ENCODE data around the gene PDE11A.
A peak's percentile ranks its signal among the peaks of the same experiment; 100 is the strongest.
"Not testable (repeated sequence)": the region's sequence is repeated elsewhere in the genome, so short reads cannot be mapped to it uniquely, and the experiment has no call there.

The PDE11A gene

GRCh38 chr2:178008636-178009289 is 63.8 kb downstream of the PDE11A start:
- no peak for DNase-seq

- DNase-seq = no peak
Observed at GRCh38 chr2:178006710-178007109, 65.9 kb downstream of the PDE11A start.

- DNase-seq = no peak
Observed at GRCh38 chr2:178005756-178006155, 66.8 kb downstream of the PDE11A start.

GRCh38 chr2:178002038-178002437 is 70.5 kb downstream of the PDE11A start:
- DNase-seq = no peak

GRCh38 chr2:177998996-177999395 is 73.6 kb downstream of the PDE11A start:
- DNase-seq = no peak

GRCh38 chr2:177998006-177998405 is 74.6 kb downstream of the PDE11A start:
- no peak for DNase-seq

- no peak for DNase-seq
Observed at GRCh38 chr2:177992992-177993391, 79.6 kb downstream of the PDE11A start.

GRCh38 chr2:177989029-177989885 is 83.3 kb downstream of the PDE11A start:
- no peak for DNase-seq

- no peak for DNase-seq
Observed at GRCh38 chr2:177984749-177985148, 87.8 kb downstream of the PDE11A start.

- peak; percentile 38 for DNase-seq
Observed at GRCh38 chr2:177983183-177983788, 89.3 kb downstream of the PDE11A start.

GRCh38 chr2:177972782-177973181 is 99.8 kb downstream of the PDE11A start:
- no peak for DNase-seq

- DNase-seq = no peak
Observed at GRCh38 chr2:177972123-177972522, 100.5 kb downstream of the PDE11A start.

GRCh38 chr2:177970670-177971454 is 101.7 kb downstream of the PDE11A start:
- no peak for DNase-seq

- no peak for DNase-seq
Observed at GRCh38 chr2:177964892-177965291, 107.7 kb downstream of the PDE11A start.

- DNase-seq = no peak
Observed at GRCh38 chr2:177952151-177952550, 120.4 kb downstream of the PDE11A start.

- not testable (repeated sequence) for DNase-seq
Observed at GRCh38 chr2:177947598-177947997, 125.0 kb downstream of the PDE11A start.

GRCh38 chr2:177944530-177944929 is 128.0 kb downstream of the PDE11A start:
- not testable (repeated sequence) for DNase-seq

- DNase-seq = no peak
Observed at GRCh38 chr2:177942731-177943130, 129.8 kb downstream of the PDE11A start.

- DNase-seq = no peak
Observed at GRCh38 chr2:177939211-177939610, 133.4 kb downstream of the PDE11A start.

- no peak for DNase-seq
Observed at GRCh38 chr2:177930916-177931315, 141.7 kb downstream of the PDE11A start.

GRCh38 chr2:177929662-177930522 is 142.7 kb downstream of the PDE11A start:
- no peak for DNase-seq

- DNase-seq = no peak
Observed at GRCh38 chr2:177923323-177923722, 149.3 kb downstream of the PDE11A start.

Data from GDM1 (cell line).